ENCODE measurements around the gene OR10H4. TPM values are rescaled to one million over a fixed set of nuclear protein-coding genes. Genes with fewer than 3 reads are reported as not detected.
"Not testable (repeated sequence)": the region's sequence is repeated elsewhere in the genome, so short reads cannot be mapped to it uniquely, and the experiment has no call there.

The OR10H4 gene
- polyA plus RNA-seq, 4 donors: not detected

GRCh38 chr19:15962319-15962718 lies 13.5 kb downstream of the OR10H4 start:
- DNase-seq: no peak
- peaks cover 0 to 6% of the 10 kb centered on the region in 2 donors for H3K9me3 ChIP-seq (ENCODE audit: control insufficient read depth in 2 of 2, insufficient read depth in 1 of 2, low read depth in 1 of 2, low read length in 1 of 2)
- no peak overlapping the region for H3K4me3 ChIP-seq (ENCODE audit: low read depth in 1 of 3, low read length in 3 of 3)
- peaks cover 0 to 4% (median 0%) of the 10 kb centered on the region in 3 donors for H3K4me1 ChIP-seq (ENCODE audit: control insufficient read depth in 3 of 3, insufficient read depth in 2 of 3, low read depth in 1 of 3, low read length in 2 of 3)
- H3K27me3 ChIP-seq (ENCODE audit: control insufficient read depth in 3 of 3, insufficient read depth in 3 of 3, low read length in 3 of 3): peaks cover 0 to 9% (median 0%) of the 10 kb centered on the region in 3 donors
- WGBS, 3 donors: 70 to 74% (median 70%) methylated on average over 6 of the region's 6 CpGs
- no peak overlapping the region for H3K27ac ChIP-seq (ENCODE audit: low read depth in 1 of 3, low read length in 2 of 3)
- FAIRE-seq: no peak
- H3K36me3 ChIP-seq (ENCODE audit: control insufficient read depth in 3 of 3, insufficient read depth in 2 of 3, low read depth in 1 of 3, low read length in 3 of 3): no peaks in the 10 kb centered on the region

DNA sequence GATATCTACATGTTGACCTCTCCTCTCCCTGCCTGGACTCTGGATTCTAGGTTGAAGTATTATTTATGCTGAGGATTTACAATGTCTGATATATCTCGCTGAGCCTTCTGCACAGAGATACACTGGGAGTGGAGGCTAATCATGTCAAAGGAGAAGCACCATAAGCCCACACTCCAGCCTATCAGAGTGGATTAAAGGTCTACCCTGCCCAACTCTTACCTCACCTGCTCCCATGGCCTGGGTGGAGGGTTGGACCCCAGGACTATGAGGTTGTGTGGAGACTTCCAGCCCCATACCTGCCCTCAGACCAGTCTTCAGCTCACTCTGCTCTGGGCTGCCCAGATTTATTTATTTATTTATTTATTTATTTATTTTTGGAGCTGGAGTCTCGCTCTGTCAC lies 15.4 kb downstream of the OR10H4 start:
- Histone ChIP-seq H3K27ac (ENCODE audit: low read depth in 1 of 3, low read length in 2 of 3) (no peak overlapping the region), H3K27me3 (ENCODE audit: control insufficient read depth in 3 of 3, insufficient read depth in 3 of 3, low read length in 3 of 3) (peaks cover 0 to 9% (median 0%) of the 10 kb centered on the region in 3 donors), H3K4me1 (ENCODE audit: control insufficient read depth in 3 of 3, insufficient read depth in 2 of 3, low read depth in 1 of 3, low read length in 2 of 3) (peaks cover 0 to 4% (median 0%) of the 10 kb centered on the region in 3 donors), H3K4me3 (ENCODE audit: low read depth in 1 of 3, low read length in 3 of 3) (no peak overlapping the region), H3K9me3 (ENCODE audit: control insufficient read depth in 2 of 2, insufficient read depth in 1 of 2, low read depth in 1 of 2, low read length in 1 of 2) (peaks cover 0 to 6% of the 10 kb centered on the region in 2 donors), H3K36me3 (ENCODE audit: control insufficient read depth in 3 of 3, insufficient read depth in 2 of 3, low read depth in 1 of 3, low read length in 3 of 3) (no peaks in the 10 kb centered on the region)
- FAIRE-seq (no peak), DNase-seq (peak in 1 of 2 donors; percentile 82)
- WGBS, 3 donors: 46 to 65% (median 62%) methylated on average over 2 of the region's 2 CpGs

- H3K4me3 ChIP-seq (ENCODE audit: low read depth in 1 of 3, low read length in 3 of 3): no peak overlapping the region
- DNase-seq (peak in 1 of 2 donors; percentile 33), FAIRE-seq (no peak)
- no peaks in the 10 kb centered on the region for H3K9me3 ChIP-seq (ENCODE audit: control insufficient read depth in 2 of 2, insufficient read depth in 1 of 2, low read depth in 1 of 2, low read length in 1 of 2)
- peaks cover 0 to 2% (median 0%) of the 10 kb centered on the region in 3 donors for H3K4me1 ChIP-seq (ENCODE audit: control insufficient read depth in 3 of 3, insufficient read depth in 2 of 3, low read depth in 1 of 3, low read length in 2 of 3)
- 27 to 59% (median 57%) methylated on average over 5 of the region's 5 CpGs for WGBS, 3 donors
- H3K27ac ChIP-seq (ENCODE audit: low read depth in 1 of 3, low read length in 2 of 3): no peak overlapping the region
- no peaks in the 10 kb centered on the region for H3K27me3 ChIP-seq (ENCODE audit: control insufficient read depth in 3 of 3, insufficient read depth in 3 of 3, low read length in 3 of 3)
- H3K36me3 ChIP-seq (ENCODE audit: control insufficient read depth in 3 of 3, insufficient read depth in 2 of 3, low read depth in 1 of 3, low read length in 3 of 3): no peaks in the 10 kb centered on the region
Measured at GRCh38 chr19:15971224-15971780, 22.5 kb downstream of the OR10H4 start.

- not testable (repeated sequence) for H3K4me3 ChIP-seq (ENCODE audit: low read depth in 1 of 3, low read length in 3 of 3); H3K4me1 ChIP-seq (ENCODE audit: control insufficient read depth in 3 of 3, insufficient read depth in 2 of 3, low read depth in 1 of 3, low read length in 2 of 3); H3K36me3 ChIP-seq (ENCODE audit: control insufficient read depth in 3 of 3, insufficient read depth in 2 of 3, low read depth in 1 of 3, low read length in 3 of 3); H3K27me3 ChIP-seq (ENCODE audit: control insufficient read depth in 3 of 3, insufficient read depth in 3 of 3, low read length in 3 of 3); FAIRE-seq; H3K9me3 ChIP-seq (ENCODE audit: control insufficient read depth in 2 of 2, insufficient read depth in 1 of 2, low read depth in 1 of 2, low read length in 1 of 2); H3K27ac ChIP-seq (ENCODE audit: low read depth in 1 of 3, low read length in 2 of 3); DNase-seq
Measured at GRCh38 chr19:15972043-15972442, 23.2 kb downstream of the OR10H4 start.

GRCh38 chr19:15974856-15975255 lies 26.0 kb downstream of the OR10H4 start:
- H3K4me3 ChIP-seq (ENCODE audit: low read depth in 1 of 3, low read length in 3 of 3): no peak overlapping the region
- DNase-seq: no peak
- no peaks in the 10 kb centered on the region for H3K9me3 ChIP-seq (ENCODE audit: control insufficient read depth in 2 of 2, insufficient read depth in 1 of 2, low read depth in 1 of 2, low read length in 1 of 2)
- H3K4me1 ChIP-seq (ENCODE audit: control insufficient read depth in 3 of 3, insufficient read depth in 2 of 3, low read depth in 1 of 3, low read length in 2 of 3): no peaks in the 10 kb centered on the region
- H3K36me3 ChIP-seq (ENCODE audit: control insufficient read depth in 3 of 3, insufficient read depth in 2 of 3, low read depth in 1 of 3, low read length in 3 of 3): no peaks in the 10 kb centered on the region
- H3K27me3 ChIP-seq (ENCODE audit: control insufficient read depth in 3 of 3, insufficient read depth in 3 of 3, low read length in 3 of 3): no peaks in the 10 kb centered on the region
- H3K27ac ChIP-seq (ENCODE audit: low read depth in 1 of 3, low read length in 2 of 3): no peak overlapping the region
- no peak for FAIRE-seq
- 52 to 63% (median 61%) methylated on average over 5 of the region's 5 CpGs for WGBS, 3 donors

GRCh38 chr19:15976836-15977689 lies 28.3 kb downstream of the OR10H4 start:
- DNase-seq (no peak), FAIRE-seq (no peak)
- Histone ChIP-seq H3K27ac (ENCODE audit: low read depth in 1 of 3, low read length in 2 of 3) (no peak overlapping the region), H3K4me3 (ENCODE audit: low read depth in 1 of 3, low read length in 3 of 3) (no peak overlapping the region), H3K9me3 (ENCODE audit: control insufficient read depth in 2 of 2, insufficient read depth in 1 of 2, low read depth in 1 of 2, low read length in 1 of 2) (no peaks in the 10 kb centered on the region), H3K4me1 (ENCODE audit: control insufficient read depth in 3 of 3, insufficient read depth in 2 of 3, low read depth in 1 of 3, low read length in 2 of 3) (no peaks in the 10 kb centered on the region), H3K27me3 (ENCODE audit: control insufficient read depth in 3 of 3, insufficient read depth in 3 of 3, low read length in 3 of 3) (no peaks in the 10 kb centered on the region), H3K36me3 (ENCODE audit: control insufficient read depth in 3 of 3, insufficient read depth in 2 of 3, low read depth in 1 of 3, low read length in 3 of 3) (no peaks in the 10 kb centered on the region)
- 23 to 41% (median 28%) methylated on average over 10 of the region's 10 CpGs for WGBS, 3 donors

DNA sequence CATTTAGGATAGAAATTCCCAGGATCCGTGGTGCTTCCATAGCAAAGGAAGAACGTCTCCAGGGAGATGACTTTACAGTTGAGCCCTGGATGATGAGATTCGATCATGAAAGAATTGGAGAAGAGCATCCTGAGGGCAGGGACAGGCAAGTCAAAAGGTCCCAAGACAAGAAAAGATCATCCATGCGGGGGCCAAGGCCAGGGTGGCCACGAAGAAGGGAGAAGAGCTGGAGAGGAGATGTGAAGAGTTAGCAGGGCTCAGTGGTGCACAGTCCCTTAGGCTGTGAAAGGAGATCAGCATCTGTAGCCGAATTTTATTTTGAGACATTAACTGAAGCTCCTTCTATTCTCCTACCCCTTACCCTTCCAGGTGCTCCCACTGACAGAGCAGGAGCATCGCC lies 28.9 kb downstream of the OR10H4 start:
- no peaks in the 10 kb centered on the region for H3K36me3 ChIP-seq (ENCODE audit: control insufficient read depth in 3 of 3, insufficient read depth in 2 of 3, low read depth in 1 of 3, low read length in 3 of 3)
- no peaks in the 10 kb centered on the region for H3K27me3 ChIP-seq (ENCODE audit: control insufficient read depth in 3 of 3, insufficient read depth in 3 of 3, low read length in 3 of 3)
- FAIRE-seq (no peak), DNase-seq (no peak)
- H3K4me1 ChIP-seq (ENCODE audit: control insufficient read depth in 3 of 3, insufficient read depth in 2 of 3, low read depth in 1 of 3, low read length in 2 of 3): no peaks in the 10 kb centered on the region
- H3K4me3 ChIP-seq (ENCODE audit: low read depth in 1 of 3, low read length in 3 of 3): no peak overlapping the region
- H3K27ac ChIP-seq (ENCODE audit: low read depth in 1 of 3, low read length in 2 of 3): no peak overlapping the region
- 65 to 67% (median 66%) methylated on average over 6 to 7 of the region's 7 CpGs for WGBS, 3 donors
- H3K9me3 ChIP-seq (ENCODE audit: control insufficient read depth in 2 of 2, insufficient read depth in 1 of 2, low read depth in 1 of 2, low read length in 1 of 2): peaks cover 0 to 5% of the 10 kb centered on the region in 2 donors

DNA sequence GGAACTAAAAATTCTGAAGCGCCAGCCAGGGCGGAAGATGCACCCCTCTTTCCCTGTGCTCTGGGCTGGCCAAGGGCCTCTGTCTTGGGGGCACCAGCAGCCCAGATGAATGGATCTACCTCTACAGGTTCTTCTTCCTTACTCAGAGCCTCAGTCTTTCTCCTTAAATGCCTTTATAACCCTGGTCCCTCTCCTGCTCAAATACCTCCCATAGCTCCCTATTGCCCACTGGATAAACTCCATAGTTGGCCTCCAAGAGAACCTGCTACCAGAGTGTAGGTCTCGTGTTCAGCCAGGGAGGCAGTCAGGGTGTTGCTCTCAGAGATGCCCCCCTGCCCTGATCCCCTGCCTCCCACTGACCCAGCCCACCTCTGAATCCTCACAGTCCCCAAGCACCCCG lies 30.5 kb downstream of the OR10H4 start:
- FAIRE-seq: no peak

More for the DNA sequence above, 30.5 kb downstream of the OR10H4 start:
- 70 to 73% (median 72%) methylated on average over 4 of the region's 4 CpGs for WGBS, 3 donors
- Histone ChIP-seq H3K4me3 (ENCODE audit: low read depth in 1 of 3, low read length in 3 of 3) (no peak overlapping the region), H3K36me3 (ENCODE audit: control insufficient read depth in 3 of 3, insufficient read depth in 2 of 3, low read depth in 1 of 3, low read length in 3 of 3) (no peaks in the 10 kb centered on the region), H3K27me3 (ENCODE audit: control insufficient read depth in 3 of 3, insufficient read depth in 3 of 3, low read length in 3 of 3) (no peaks in the 10 kb centered on the region), H3K27ac (ENCODE audit: low read depth in 1 of 3, low read length in 2 of 3) (no peak overlapping the region), H3K4me1 (ENCODE audit: control insufficient read depth in 3 of 3, insufficient read depth in 2 of 3, low read depth in 1 of 3, low read length in 2 of 3) (no peaks in the 10 kb centered on the region), H3K9me3 (ENCODE audit: control insufficient read depth in 2 of 2, insufficient read depth in 1 of 2, low read depth in 1 of 2, low read length in 1 of 2) (peaks cover 0 to 6% of the 10 kb centered on the region in 2 donors)
- no peak for DNase-seq
